Measurements from ENCODE around the gene PDS5B. TPM values are rescaled to one million over a fixed set of nuclear protein-coding genes. Genes with fewer than 3 reads are reported as not detected.

PDS5B gene
- total RNA-seq, 1 donor from 2014 or later, result 49.6 TPM

- intact Hi-C loops (cut with DNase I), result no loop called here
- Histone ChIP-seq H3K4me3 (no peak overlapping the region), H3K36me3 (peaks cover 10% of the 10 kb centered on the region), H3K27ac (no peak overlapping the region), H3K4me1 (no peaks in the 10 kb centered on the region), H3K27me3 (no peaks in the 10 kb centered on the region), H3K9me3 (no peaks in the 10 kb centered on the region)
- ATAC-seq (peak; percentile 38), DNase-seq (no peak)
- TF ChIP-seq CTCF (IDR thresholded peaks at IDR 0.05), result no peak
These were observed 166.8 kb downstream of the PDS5B start for GRCh38 chr13:32752997-32753606.

DNA sequence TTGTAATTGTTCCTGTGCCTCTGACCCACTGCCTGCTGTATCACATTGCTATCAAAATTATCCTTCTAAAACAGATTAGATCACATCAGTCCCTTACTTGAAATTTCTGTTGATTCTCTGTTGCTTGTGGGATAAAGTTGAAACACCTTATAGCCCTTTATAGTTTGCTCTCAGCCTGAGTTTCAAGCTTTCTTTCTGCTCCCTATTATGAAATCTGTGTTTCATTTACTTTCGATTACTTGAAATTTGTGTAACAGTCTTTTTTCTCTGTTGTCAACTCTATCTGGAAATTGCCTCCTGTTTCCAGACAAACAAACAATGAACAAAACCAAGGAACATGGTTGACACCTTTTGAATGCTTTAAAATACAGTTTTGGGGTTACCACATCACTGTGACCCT is 167.9 kb downstream of the PDS5B start:
- no peak for DNase-seq
- Histone ChIP-seq H3K27me3 (no peaks in the 10 kb centered on the region), H3K36me3 (peaks cover 19% of the 10 kb centered on the region), H3K27ac (no peak overlapping the region), H3K9me3 (no peaks in the 10 kb centered on the region), H3K4me1 (no peaks in the 10 kb centered on the region), H3K4me3 (no peak overlapping the region)
- no peak for TF ChIP-seq CTCF (IDR thresholded peaks at IDR 0.05)
- ATAC-seq, result no peak
- intact Hi-C loops (cut with DNase I), result no loop called here

- no peak for DNase-seq
- no peak overlapping the region for H3K27ac ChIP-seq
- H3K9me3 ChIP-seq, result peaks cover 4% of the 10 kb centered on the region
- no peaks in the 10 kb centered on the region for H3K27me3 ChIP-seq
- no peak for TF ChIP-seq CTCF (IDR thresholded peaks at IDR 0.05)
- intact Hi-C loops (cut with DNase I), result no loop called here
- H3K4me1 ChIP-seq, result no peaks in the 10 kb centered on the region
- H3K4me3 ChIP-seq, result no peak overlapping the region
- peaks cover 33% of the 10 kb centered on the region for H3K36me3 ChIP-seq
- no peak for ATAC-seq
These were observed 172.9 kb downstream of the PDS5B start for GRCh38 chr13:32759152-32759551.

GRCh38 chr13:32761472-32761871 is 175.2 kb downstream of the PDS5B start:
- DNase-seq, result no peak
- Histone ChIP-seq H3K9me3 (peaks cover 4% of the 10 kb centered on the region), H3K27ac (no peak overlapping the region), H3K4me1 (no peaks in the 10 kb centered on the region), H3K27me3 (no peaks in the 10 kb centered on the region), H3K4me3 (no peak overlapping the region), H3K36me3 (peaks cover 39% of the 10 kb centered on the region)
- intact Hi-C loops (cut with DNase I), result no loop called here
- TF ChIP-seq CTCF (IDR thresholded peaks at IDR 0.05), result no peak
- no peak for ATAC-seq

- DNase-seq, result no peak
- no peak for TF ChIP-seq CTCF (IDR thresholded peaks at IDR 0.05)
- Histone ChIP-seq H3K4me3 (no peak overlapping the region), H3K9me3 (no peaks in the 10 kb centered on the region), H3K27ac (no peak overlapping the region), H3K36me3 (peaks cover 32% of the 10 kb centered on the region), H3K27me3 (no peaks in the 10 kb centered on the region), H3K4me1 (no peaks in the 10 kb centered on the region)
- intact Hi-C loops (cut with DNase I), result no loop called here
- ATAC-seq, result no peak
These were observed 192.9 kb downstream of the PDS5B start for GRCh38 chr13:32779119-32779518.

DNA sequence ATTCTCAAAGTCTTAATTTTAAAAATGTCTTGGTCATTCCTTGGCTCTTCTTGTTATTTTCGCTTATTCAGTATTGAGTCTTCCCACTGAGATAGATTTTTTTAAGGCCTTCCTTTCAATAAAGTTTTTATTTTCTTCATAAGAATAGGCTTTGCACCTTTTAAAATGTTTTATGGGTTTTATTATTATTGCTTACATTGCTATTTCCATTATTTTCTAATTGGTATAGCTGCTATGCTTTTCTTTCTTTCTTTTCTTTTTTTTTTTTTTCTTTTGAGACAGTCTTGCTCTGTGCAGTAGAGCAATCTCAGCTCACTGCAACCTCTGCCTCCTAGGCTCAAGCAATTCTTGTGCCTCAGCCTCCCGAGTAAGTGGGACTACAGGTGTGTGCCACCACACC is 195.7 kb downstream of the PDS5B start:
- intact Hi-C loops (cut with DNase I), result no loop called here
- Histone ChIP-seq H3K27me3 (no peaks in the 10 kb centered on the region), H3K4me3 (no peak overlapping the region), H3K36me3 (peaks cover 10% of the 10 kb centered on the region), H3K4me1 (no peaks in the 10 kb centered on the region), H3K9me3 (no peaks in the 10 kb centered on the region), H3K27ac (no peak overlapping the region)
- DNase-seq, result no peak
- no peak for TF ChIP-seq CTCF (IDR thresholded peaks at IDR 0.05)
- ATAC-seq, result no peak

All from upper lobe of right lung (tissue), 1 donor.